Activated CD4-positive, alpha-beta T cell treated with anti-CD3 and anti-CD28 coated beads, Interleukin-2, amount 10 ng/mL, durations not matched to agents 7 days and 5 days (primary cell): ENCODE measurements around the gene FAF2. TPM values are rescaled to one million over a fixed set of nuclear protein-coding genes. Genes with fewer than 3 reads are reported as not detected.

Experiments
- CTCF ChIA-PET: fragments of 350-600 bp; sonication (Branson Sonifier 250); formaldehyde crosslinking; loops from one replicate; lab custom pipeline; 2021; ENCODE audit warnings: antibody characterized with exemption; lab: Charles Lee
- POLR2A ChIA-PET: fragments of 350-600 bp; sonication (Branson Sonifier 250); formaldehyde crosslinking; loops from one replicate; lab custom pipeline; 2021; ENCODE audit warnings: antibody characterized with exemption; lab: Charles Lee
- DNase-seq: peaks from one replicate; pipeline ENCODE4 v3.0.0-alpha.2; 2020
- H3K27ac Mint-ChIP-seq: one replicate; pipeline ENCODE4 v1.8.0; 2021; ENCODE audit warnings: mild to moderate bottlenecking, moderate library complexity, mixed read lengths
- H3K27me3 Mint-ChIP-seq: one replicate; pipeline ENCODE4 v1.8.0; 2021; ENCODE audit warnings: mixed read lengths
- H3K36me3 Mint-ChIP-seq: one replicate; pipeline ENCODE4 v1.8.0; 2021; ENCODE audit warnings: low read depth, mixed read lengths
- H3K4me1 Mint-ChIP-seq: one replicate; pipeline ENCODE4 v1.8.0; 2021; ENCODE audit warnings: mixed read lengths
- H3K4me3 Mint-ChIP-seq: one replicate; pipeline ENCODE4 v1.8.0; 2021; ENCODE audit warnings: mild to moderate bottlenecking, moderate library complexity, mixed read lengths
- H3K9me3 Mint-ChIP-seq: one replicate; pipeline ENCODE4 v1.8.0; 2021; ENCODE audit warnings: mixed read lengths
- total RNA-seq, 2 experiments: library from RNA; stranded (reverse); gene quantifications; one replicate each; pipeline ENCODE4 v1.2.3, GENCODE V29; 2021

FAF2 gene
- total RNA-seq, 2 experiments from 2014 or later = 32.3 to 41.0 TPM

GRCh38 chr5:176412517-176413254 is 35.5 kb upstream of the FAF2 start:
- POLR2A ChIA-PET = no interaction called here
- H3K27me3 Mint-ChIP-seq = no peaks in the 10 kb centered on the region
- CTCF ChIA-PET = interaction anchor here (0.5 kb wide), 1 partner anchor 57 kb away, joined by 4 read pairs; no protein-coding TSS in a partner anchor
- H3K9me3 Mint-ChIP-seq = no peaks in the 10 kb centered on the region
- peaks cover 33% of the 10 kb centered on the region for H3K4me1 Mint-ChIP-seq
- no peak for DNase-seq
- H3K4me3 Mint-ChIP-seq = no peak overlapping the region
- peaks cover 5% of the 10 kb centered on the region for H3K36me3 Mint-ChIP-seq
- H3K27ac Mint-ChIP-seq = no peak overlapping the region

GRCh38 chr5:176413255-176413565 is 35.0 kb upstream of the FAF2 start:
- Mint-ChIP-seq H3K9me3 (no peaks in the 10 kb centered on the region), H3K36me3 (peaks cover 5% of the 10 kb centered on the region), H3K27me3 (no peaks in the 10 kb centered on the region), H3K27ac (no peak overlapping the region), H3K4me1 (peaks cover 33% of the 10 kb centered on the region), H3K4me3 (no peak overlapping the region)
- CTCF ChIA-PET = interaction anchor here (0.5 kb wide), 1 partner anchor 58 kb away, joined by 4 read pairs; no protein-coding TSS in a partner anchor
- POLR2A ChIA-PET = no interaction called here
- DNase-seq = no peak

GRCh38 chr5:176413709-176414191 is 34.4 kb upstream of the FAF2 start:
- ChIA-PET POLR2A (no interaction called here), CTCF (interaction anchor here (0.9 kb wide), 1 partner anchor 177 kb away, joined by 4 read pairs; no protein-coding TSS in a partner anchor)
- H3K27ac Mint-ChIP-seq = no peak overlapping the region
- H3K4me1 Mint-ChIP-seq = peaks cover 33% of the 10 kb centered on the region
- H3K4me3 Mint-ChIP-seq = no peak overlapping the region
- no peaks in the 10 kb centered on the region for H3K27me3 Mint-ChIP-seq
- peaks cover 5% of the 10 kb centered on the region for H3K36me3 Mint-ChIP-seq
- no peaks in the 10 kb centered on the region for H3K9me3 Mint-ChIP-seq
- DNase-seq = no peak

GRCh38 chr5:176414704-176415103 is 33.5 kb upstream of the FAF2 start:
- H3K27me3 Mint-ChIP-seq = no peaks in the 10 kb centered on the region

GRCh38 chr5:176415240-176415951 is 32.8 kb upstream of the FAF2 start:
- H3K9me3 Mint-ChIP-seq = no peaks in the 10 kb centered on the region

More at GRCh38 chr5:176414704-176415103, 33.5 kb upstream of the FAF2 start:
- peak overlapping the region; percentile 77 for H3K4me3 Mint-ChIP-seq
- peaks cover 33% of the 10 kb centered on the region for H3K4me1 Mint-ChIP-seq
- no peak for DNase-seq
- CTCF ChIA-PET = interaction anchor here (0.9 to 3.8 kb wide), 2 partner anchors 8 to 176 kb away, joined by 4 to 26 read pairs; no protein-coding TSS in a partner anchor
- no peaks in the 10 kb centered on the region for H3K9me3 Mint-ChIP-seq
- POLR2A ChIA-PET = no interaction called here
- H3K36me3 Mint-ChIP-seq = peaks cover 3% of the 10 kb centered on the region
- peak overlapping the region; percentile 84 for H3K27ac Mint-ChIP-seq

GRCh38 chr5:176415952-176416924 is 31.9 kb upstream of the FAF2 start, which contains the start of gene CLTB:
Gene CLTB, minus strand, starts transcription at chr5:176416539. Its CDS starts 176 bp downstream, at chr5:176416363.
- no peaks in the 10 kb centered on the region for H3K9me3 Mint-ChIP-seq
- DNase-seq = peak; percentile 86
- H3K4me3 Mint-ChIP-seq = peak within 1 kb of the TSS; percentile 77
- CTCF ChIA-PET = interaction anchor here (0.5 to 3.8 kb wide), 22 partner anchors 10 to 697 kb away, joined by 3 to 26 read pairs (median 4); partner anchors contain the start of gene FAF2
- H3K36me3 Mint-ChIP-seq = no peaks in the 10 kb centered on the region
- H3K27ac Mint-ChIP-seq = peak within 1 kb of the TSS; percentile 84
- POLR2A ChIA-PET = interaction anchor here (0.5 to 0.6 kb wide), 3 partner anchors 53 to 590 kb away, joined by 3 to 6 read pairs (median 4); no protein-coding TSS in a partner anchor
- H3K27me3 Mint-ChIP-seq = peaks cover 9% of the 10 kb centered on the region
- H3K4me1 Mint-ChIP-seq = peaks cover 33% of the 10 kb centered on the region

More at GRCh38 chr5:176415240-176415951, 32.8 kb upstream of the FAF2 start:
- no peak for DNase-seq
- peaks cover 3% of the 10 kb centered on the region for H3K27me3 Mint-ChIP-seq
- ChIA-PET POLR2A (interaction anchor here (0.6 kb wide), 1 partner anchor 590 kb away, joined by 4 read pairs; no protein-coding TSS in a partner anchor), CTCF (interaction anchor here (0.9 to 3.8 kb wide), 5 partner anchors 9 to 696 kb away, joined by 3 to 26 read pairs (median 5); partner anchors contain the start of gene FAF2)
- H3K27ac Mint-ChIP-seq = peak overlapping the region; percentile 84
- peak overlapping the region; percentile 77 for H3K4me3 Mint-ChIP-seq
- no peaks in the 10 kb centered on the region for H3K36me3 Mint-ChIP-seq
- H3K4me1 Mint-ChIP-seq = peaks cover 33% of the 10 kb centered on the region

- peak overlapping the region; percentile 75 for H3K27ac Mint-ChIP-seq
- H3K4me1 Mint-ChIP-seq = peaks cover 29% of the 10 kb centered on the region
- H3K4me3 Mint-ChIP-seq = peak overlapping the region; percentile 63
- peaks cover 14% of the 10 kb centered on the region for H3K27me3 Mint-ChIP-seq
- no peak for DNase-seq
- CTCF ChIA-PET = interaction anchor here (0.5 to 3.8 kb wide), 19 partner anchors 11 to 197 kb away, joined by 3 to 26 read pairs (median 4); partner anchors contain the start of gene FAF2
- POLR2A ChIA-PET = interaction anchor here (0.6 kb wide), 2 partner anchors 141 to 149 kb away, joined by 3 to 4 read pairs; no protein-coding TSS in a partner anchor
- no peaks in the 10 kb centered on the region for H3K36me3 Mint-ChIP-seq
- no peaks in the 10 kb centered on the region for H3K9me3 Mint-ChIP-seq
These were observed 31.2 kb upstream of the FAF2 start for GRCh38 chr5:176416965-176417364.

- Mint-ChIP-seq H3K27me3 (peaks cover 21% of the 10 kb centered on the region), H3K4me3 (no peak overlapping the region), H3K27ac (no peak overlapping the region), H3K4me1 (peaks cover 29% of the 10 kb centered on the region), H3K36me3 (no peaks in the 10 kb centered on the region), H3K9me3 (no peaks in the 10 kb centered on the region)
- POLR2A ChIA-PET = no interaction called here
- CTCF ChIA-PET = interaction anchor here (0.9 to 3.8 kb wide), 4 partner anchors 12 to 125 kb away, joined by 3 to 26 read pairs (median 8); no protein-coding TSS in a partner anchor
- DNase-seq = no peak
These were observed 29.9 kb upstream of the FAF2 start for GRCh38 chr5:176418251-176418650.

- Mint-ChIP-seq H3K27ac (no peak overlapping the region), H3K4me1 (peaks cover 13% of the 10 kb centered on the region), H3K36me3 (no peaks in the 10 kb centered on the region), H3K4me3 (no peak overlapping the region), H3K27me3 (peaks cover 21% of the 10 kb centered on the region), H3K9me3 (no peaks in the 10 kb centered on the region)
- DNase-seq = no peak
- CTCF ChIA-PET = interaction anchor here (0.5 kb wide), 1 partner anchor 62 kb away, joined by 3 read pairs; no protein-coding TSS in a partner anchor
- POLR2A ChIA-PET = no interaction called here
These were observed 28.1 kb upstream of the FAF2 start for GRCh38 chr5:176420086-176420485.

- H3K9me3 Mint-ChIP-seq = peaks cover 4% of the 10 kb centered on the region
- POLR2A ChIA-PET = no interaction called here
- peaks cover 3% of the 10 kb centered on the region for H3K36me3 Mint-ChIP-seq
- no peak for DNase-seq
- peaks cover 8% of the 10 kb centered on the region for H3K4me1 Mint-ChIP-seq
- H3K27ac Mint-ChIP-seq = no peak overlapping the region
- peaks cover 25% of the 10 kb centered on the region for H3K27me3 Mint-ChIP-seq
- no peak overlapping the region for H3K4me3 Mint-ChIP-seq
- CTCF ChIA-PET = interaction anchor here (1.0 to 1.6 kb wide), 2 partner anchors 11 to 27 kb away, joined by 4 read pairs; no protein-coding TSS in a partner anchor
These were observed 27.1 kb upstream of the FAF2 start for GRCh38 chr5:176420972-176421544.

- Mint-ChIP-seq H3K36me3 (peaks cover 3% of the 10 kb centered on the region), H3K4me1 (peaks cover 4% of the 10 kb centered on the region), H3K27me3 (peaks cover 25% of the 10 kb centered on the region), H3K4me3 (no peak overlapping the region), H3K9me3 (peaks cover 4% of the 10 kb centered on the region), H3K27ac (no peak overlapping the region)
- ChIA-PET CTCF (interaction anchor here (1.1 kb wide), 1 partner anchor 23 kb away, joined by 5 read pairs; no protein-coding TSS in a partner anchor), POLR2A (no interaction called here)
- no peak for DNase-seq
These were observed 24.0 kb upstream of the FAF2 start for GRCh38 chr5:176424181-176424580.
